Measurements from ENCODE around the gene SIGLEC12.

The SIGLEC12 gene

DNA sequence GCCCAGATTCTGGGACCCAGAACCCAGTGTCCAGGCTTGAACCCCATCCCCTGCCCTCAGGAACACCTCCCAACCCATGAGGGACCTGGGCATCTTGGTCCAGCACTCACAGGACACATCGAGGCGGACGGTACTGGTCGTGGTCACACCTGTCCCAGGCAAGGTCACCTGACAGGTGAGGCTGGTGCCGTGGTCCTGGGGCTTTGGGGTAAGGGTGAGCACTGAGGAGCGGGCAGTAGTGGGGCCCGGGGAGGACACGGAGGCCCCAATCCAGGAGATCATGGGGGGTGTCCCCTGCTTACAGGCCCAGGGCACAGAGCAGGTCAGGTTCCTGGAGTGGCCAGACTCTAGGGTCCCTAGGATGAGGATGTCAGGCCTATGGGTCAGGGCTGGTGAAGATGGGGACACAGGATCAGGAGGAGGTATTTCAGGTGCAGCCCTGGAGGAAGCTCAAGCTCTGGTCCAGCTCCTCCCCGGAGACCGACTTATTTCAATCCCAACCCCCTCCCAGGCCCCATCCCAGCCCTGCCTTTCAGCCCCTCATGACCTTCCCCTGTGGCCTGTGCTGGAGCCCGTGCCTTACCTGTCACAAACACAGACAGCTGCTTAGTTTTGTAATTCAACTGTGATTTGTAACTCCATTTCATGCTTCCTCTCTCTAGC lies 44.1 kb downstream of the SIGLEC12 start:
- no peak overlapping the region for H2AFZ ChIP-seq (ENCODE audit: low read length)
- TF ChIP-seq CTCF (IDR thresholded peaks at IDR 0.05; ENCODE audit: low read length) (no peak), EZH2 (IDR thresholded peaks at IDR 0.05; ENCODE audit: borderline replicate concordance, low read length) (no peak)

GRCh38 chr19:51456541-51457290 lies 44.9 kb downstream of the SIGLEC12 start:
- no peak overlapping the region for H3K27ac ChIP-seq (ENCODE audit: low read depth, low read length, poor library complexity, severe bottlenecking)
- H3K9me3 ChIP-seq (ENCODE audit: low read length): no peaks in the 10 kb centered on the region
- no peak overlapping the region for H3K9ac ChIP-seq (ENCODE audit: low read length)
- H3K4me1 ChIP-seq (ENCODE audit: insufficient read depth, low read length, severe bottlenecking): peaks cover 4% of the 10 kb centered on the region
- H4K20me1 ChIP-seq (ENCODE audit: insufficient read depth, low read length): no peaks in the 10 kb centered on the region
- H3K9me2 ChIP-seq (ENCODE audit: low read depth, low read length): no peaks in the 10 kb centered on the region
- no peak overlapping the region for H3K4me2 ChIP-seq (ENCODE audit: low read length)
- H3K79me2 ChIP-seq (ENCODE audit: insufficient read depth, low read length): no peaks in the 10 kb centered on the region
- no peak overlapping the region for H3K4me3 ChIP-seq (ENCODE audit: low read depth, low read length, poor library complexity, severe bottlenecking)
- no peaks in the 10 kb centered on the region for H3K36me3 ChIP-seq (ENCODE audit: insufficient read depth, low read length)
- TF ChIP-seq EZH2 (IDR thresholded peaks at IDR 0.05; ENCODE audit: borderline replicate concordance, low read length) (no peak), CTCF (IDR thresholded peaks at IDR 0.05; ENCODE audit: low read length) (no peak)
- H2AFZ ChIP-seq (ENCODE audit: low read length): no peak overlapping the region
- no peaks in the 10 kb centered on the region; the same call in 1 of the 2 replicates for H3K27me3 ChIP-seq (ENCODE audit: insufficient read depth, low read length)
- no peaks in the 10 kb centered on the region for H3F3A ChIP-seq (ENCODE audit: insufficient read depth, low read length)

More for the DNA sequence above, 44.1 kb downstream of the SIGLEC12 start:
- H3K4me3 ChIP-seq (ENCODE audit: low read depth, low read length, poor library complexity, severe bottlenecking): no peak overlapping the region
- no peaks in the 10 kb centered on the region for H3K9me2 ChIP-seq (ENCODE audit: low read depth, low read length)
- H3K27ac ChIP-seq (ENCODE audit: low read depth, low read length, poor library complexity, severe bottlenecking): no peak overlapping the region
- H3K4me1 ChIP-seq (ENCODE audit: insufficient read depth, low read length, severe bottlenecking): peaks cover 4% of the 10 kb centered on the region
- no peaks in the 10 kb centered on the region for H3F3A ChIP-seq (ENCODE audit: insufficient read depth, low read length)
- H3K79me2 ChIP-seq (ENCODE audit: insufficient read depth, low read length): no peaks in the 10 kb centered on the region
- no peak overlapping the region for H3K4me2 ChIP-seq (ENCODE audit: low read length)
- H4K20me1 ChIP-seq (ENCODE audit: insufficient read depth, low read length): no peaks in the 10 kb centered on the region
- H3K36me3 ChIP-seq (ENCODE audit: insufficient read depth, low read length): no peaks in the 10 kb centered on the region
- H3K27me3 ChIP-seq (ENCODE audit: insufficient read depth, low read length): no peaks in the 10 kb centered on the region; the same call in 1 of the 2 replicates
- H3K9ac ChIP-seq (ENCODE audit: low read length): no peak overlapping the region
- no peaks in the 10 kb centered on the region for H3K9me3 ChIP-seq (ENCODE audit: low read length)

- Histone ChIP-seq H2AFZ (ENCODE audit: low read length) (no peak overlapping the region), H3K9ac (ENCODE audit: low read length) (no peak overlapping the region), H3K4me2 (ENCODE audit: low read length) (no peak overlapping the region), H3K36me3 (ENCODE audit: insufficient read depth, low read length) (no peaks in the 10 kb centered on the region; the same call in 1 of the 2 replicates), H3K27me3 (ENCODE audit: insufficient read depth, low read length) (no peaks in the 10 kb centered on the region; the same call in 1 of the 2 replicates), H4K20me1 (ENCODE audit: insufficient read depth, low read length) (no peaks in the 10 kb centered on the region), H3K9me2 (ENCODE audit: low read depth, low read length) (no peaks in the 10 kb centered on the region), H3K9me3 (ENCODE audit: low read length) (no peaks in the 10 kb centered on the region), H3F3A (ENCODE audit: insufficient read depth, low read length) (no peaks in the 10 kb centered on the region), H3K4me3 (ENCODE audit: low read depth, low read length, poor library complexity, severe bottlenecking) (no peak overlapping the region), H3K4me1 (ENCODE audit: insufficient read depth, low read length, severe bottlenecking) (no peaks in the 10 kb centered on the region), H3K79me2 (ENCODE audit: insufficient read depth, low read length) (no peaks in the 10 kb centered on the region), H3K27ac (ENCODE audit: low read depth, low read length, poor library complexity, severe bottlenecking) (no peak overlapping the region)
- no peak for TF ChIP-seq CTCF (IDR thresholded peaks at IDR 0.05; ENCODE audit: low read length)
- TF ChIP-seq EZH2 (IDR thresholded peaks at IDR 0.05; ENCODE audit: borderline replicate concordance, low read length): no peak
Measured at GRCh38 chr19:51450730-51451307, 50.8 kb downstream of the SIGLEC12 start.
